A172 (cell line): Measurements from ENCODE around the gene IFNL3. TPM values are rescaled to one million over a fixed set of nuclear protein-coding genes. Genes with fewer than 3 reads are reported as not detected.
"Not testable (repeated sequence)": the region's sequence is repeated elsewhere in the genome, so short reads cannot be mapped to it uniquely, and the experiment has no call there.

Experiments used
- DNase-seq: peaks from one replicate; pipeline ENCODE4 v3.0.0-alpha.2; 2015; ENCODE audit warnings: low spot score
- total RNA-seq: library from RNA; depleted of rRNA; stranded (reverse); fragments of >200 nt; shearing (Covaris generic); gene quantifications from 2 replicates; pipeline ENCODE4 v1.2.3, GENCODE V29; 2014

Gene IFNL3
- total RNA-seq, 1 experiment from 2014 or later, result not detected

DNA sequence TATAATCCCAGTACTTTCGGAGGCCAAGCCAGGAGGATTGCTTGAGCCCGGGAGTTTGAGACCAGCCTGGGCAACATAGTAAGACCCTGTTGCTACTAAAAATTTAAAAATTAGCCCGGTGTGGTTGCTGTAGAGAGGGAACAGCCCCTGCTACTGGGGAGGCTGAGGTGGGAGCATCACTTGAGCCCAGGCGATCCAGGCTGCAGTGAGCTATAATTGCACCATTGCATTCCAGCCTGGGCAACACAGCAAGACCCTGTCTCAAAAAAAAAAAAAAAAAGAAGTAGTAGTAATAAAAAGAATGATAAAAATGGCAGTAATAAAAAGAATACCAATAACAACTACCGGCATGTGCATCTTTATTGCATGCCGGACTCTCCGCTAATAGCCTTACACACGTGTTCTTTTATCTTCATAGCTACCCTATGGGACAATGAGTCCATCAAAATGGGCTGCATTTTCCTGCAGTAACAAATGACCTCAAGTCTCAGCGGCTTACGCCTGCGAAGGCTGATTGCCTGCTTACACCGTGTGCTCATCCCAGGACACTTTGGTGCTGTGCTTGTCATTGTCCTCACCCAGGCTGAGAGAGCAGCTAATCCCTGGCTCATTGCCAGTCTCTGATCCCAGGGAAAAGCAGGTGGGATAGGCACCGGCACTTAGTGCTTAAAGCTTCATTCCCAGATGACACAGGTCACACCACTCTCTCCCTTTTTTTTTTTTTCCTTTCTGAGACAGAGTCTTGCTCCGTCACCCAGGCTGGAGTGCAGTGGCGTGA lies 26.4 kb downstream of the IFNL3 start:
- no peak for DNase-seq

DNA sequence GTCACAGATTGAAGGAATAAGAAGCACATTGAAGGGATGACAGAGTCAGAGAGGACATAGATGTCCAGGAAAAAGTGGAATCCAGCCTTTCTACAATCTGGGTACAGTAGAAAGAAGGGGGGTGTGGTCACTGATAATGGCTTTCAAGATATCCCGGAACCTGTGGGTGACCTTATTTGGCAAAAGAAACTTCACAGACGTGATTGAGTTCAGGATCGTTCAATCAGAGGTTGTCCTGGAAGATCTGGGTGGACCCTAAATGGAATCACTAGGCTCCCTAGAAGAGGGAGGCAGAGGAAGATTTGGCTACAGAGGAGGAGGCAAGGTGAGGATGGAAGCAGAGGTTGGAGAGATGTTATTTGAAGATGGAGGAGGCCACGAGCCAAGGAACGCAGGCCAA lies 27.7 kb downstream of the IFNL3 start:
- no peak for DNase-seq

DNA sequence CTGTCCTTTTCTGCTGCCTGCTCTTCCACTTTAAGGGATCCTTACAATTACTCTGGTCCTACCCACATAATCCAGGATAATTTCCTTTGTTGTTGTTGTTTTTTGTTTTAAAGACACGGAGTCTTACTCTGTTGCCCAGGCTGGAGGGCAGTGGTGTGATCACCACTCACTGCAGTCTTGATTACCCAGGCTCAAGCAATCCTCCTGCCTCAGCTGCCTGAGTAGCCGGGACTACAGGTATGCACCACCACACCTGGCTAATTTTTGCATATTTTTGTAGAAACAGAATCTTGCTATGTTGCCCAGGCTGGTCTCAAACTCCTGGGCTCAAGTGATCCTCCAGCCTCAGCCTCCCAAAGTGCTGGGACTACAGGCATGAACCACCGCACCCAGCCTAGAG lies 29.5 kb downstream of the IFNL3 start:
- not testable (repeated sequence) for DNase-seq

DNA sequence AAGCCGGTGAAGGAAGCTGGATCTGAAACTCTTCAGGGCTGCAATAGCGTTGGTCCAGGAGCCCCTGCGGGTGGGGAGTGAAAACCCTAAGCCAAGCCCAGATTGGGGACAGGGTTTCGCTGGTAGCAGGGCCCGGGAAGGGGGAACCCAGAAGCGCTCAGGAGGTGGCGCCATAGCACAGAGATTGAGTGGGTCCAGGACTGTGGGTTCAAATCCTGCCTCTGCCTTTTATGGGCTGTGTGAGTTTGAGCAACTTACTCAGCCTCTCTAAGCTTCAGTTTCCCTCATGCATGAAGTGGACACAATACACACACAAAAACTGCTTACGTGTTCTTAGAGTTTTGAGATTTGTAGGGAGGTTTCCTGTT lies 32.4 kb downstream of the IFNL3 start:
- peak; percentile 28 for DNase-seq

DNA sequence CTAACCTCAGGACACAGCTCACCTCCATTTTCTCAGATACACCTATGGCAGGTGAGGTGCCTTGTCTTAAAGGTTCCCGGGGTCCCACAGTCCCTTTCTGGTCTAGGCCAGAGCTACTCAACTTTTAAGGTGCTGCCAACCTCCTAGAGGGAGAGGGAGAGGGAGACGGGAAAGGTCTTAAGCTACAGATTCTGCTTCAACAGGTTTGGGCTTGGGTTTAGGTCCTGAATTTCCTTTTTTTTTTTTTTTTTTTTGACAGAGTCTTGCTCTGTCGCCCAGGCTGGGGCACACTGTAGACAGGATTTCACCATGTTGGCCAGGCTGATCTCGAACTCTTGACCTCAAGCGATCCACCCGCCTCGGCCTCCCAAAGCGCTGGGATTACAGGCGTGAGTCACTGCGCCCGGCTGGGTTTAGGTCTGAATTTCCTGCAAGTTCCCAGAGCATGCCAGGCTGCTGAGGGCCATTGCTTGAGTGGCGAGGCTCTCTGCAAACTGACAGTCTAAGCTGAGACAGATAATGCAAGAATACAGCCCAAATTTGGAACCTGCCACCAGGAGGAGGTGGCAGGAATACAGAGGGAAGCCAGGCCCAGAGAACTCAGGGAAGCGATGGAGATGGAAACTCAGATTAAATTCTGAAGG lies 33.0 kb downstream of the IFNL3 start:
- peak; percentile 38 for DNase-seq

DNA sequence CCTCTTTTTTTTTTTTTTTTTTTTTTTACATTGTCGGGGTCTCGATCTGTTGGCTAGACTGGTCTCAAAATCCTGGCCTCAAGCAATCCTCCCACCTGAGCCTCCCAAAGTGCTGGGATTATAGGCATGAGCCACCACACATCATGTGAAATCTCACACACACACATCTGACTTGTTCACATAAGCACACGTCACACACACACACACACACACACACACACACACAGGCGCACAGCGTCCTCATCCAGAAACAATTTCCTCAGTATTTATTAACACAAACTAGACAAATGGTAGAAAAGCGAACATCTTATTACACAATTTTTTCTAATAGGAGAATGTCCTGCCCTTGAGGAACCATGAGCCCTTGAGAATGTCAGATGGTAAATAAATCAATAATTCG lies 35.6 kb downstream of the IFNL3 start:
- DNase-seq, result no peak

DNA sequence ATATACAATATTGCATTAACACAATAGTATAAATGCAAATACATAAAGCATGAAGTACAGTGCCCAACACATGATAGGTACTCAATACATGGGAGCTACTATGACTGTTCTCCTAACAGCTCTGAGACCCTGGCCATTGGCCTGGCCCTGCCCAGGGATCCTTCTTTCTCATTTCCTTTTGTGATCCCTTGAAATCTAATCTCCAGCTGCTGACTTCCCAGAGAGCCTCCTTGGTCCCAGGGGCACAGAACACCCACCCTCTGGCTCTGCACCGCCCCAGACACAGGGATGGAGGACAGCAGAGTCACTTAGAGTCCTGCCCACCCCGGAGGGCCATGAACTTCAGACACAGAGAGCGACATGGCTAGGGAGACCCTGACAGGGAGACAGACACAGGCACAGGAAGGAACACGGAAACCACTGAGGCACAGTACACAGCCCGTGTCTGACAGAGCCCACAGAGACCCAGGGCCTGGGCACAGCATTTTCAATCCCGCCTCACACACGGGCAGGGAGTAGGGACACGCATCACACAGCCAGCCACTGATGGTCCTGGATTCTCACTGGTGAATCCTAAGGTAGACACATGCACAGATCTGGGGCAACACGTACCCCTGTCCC lies 36.5 kb downstream of the IFNL3 start:
- DNase-seq, result no peak

DNA sequence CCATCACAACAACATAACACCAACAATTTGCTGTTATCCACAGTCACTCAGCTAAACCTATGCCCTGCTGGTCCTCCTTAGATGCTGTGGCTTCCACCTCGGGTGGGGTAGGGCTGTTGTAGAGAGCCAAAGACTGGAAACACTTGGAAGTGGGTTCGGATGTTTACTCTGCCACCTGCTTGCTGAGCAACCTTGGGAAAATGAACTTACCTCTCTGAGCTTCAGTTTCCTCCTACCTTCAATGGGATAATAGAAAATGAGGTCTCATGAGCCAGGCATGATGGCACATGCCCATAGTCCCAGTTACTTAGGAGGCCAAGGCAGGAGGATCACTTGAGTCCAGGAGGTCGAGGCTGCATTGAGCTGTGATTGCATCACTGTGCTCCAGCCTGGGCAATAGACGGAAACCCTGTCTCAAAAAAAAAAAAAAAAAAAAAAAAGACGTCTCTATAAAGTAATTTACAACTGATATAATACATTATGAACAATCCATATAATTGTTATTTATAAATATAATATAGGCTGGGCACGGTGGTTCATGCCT lies 37.4 kb downstream of the IFNL3 start:
- DNase-seq, result no peak

DNA sequence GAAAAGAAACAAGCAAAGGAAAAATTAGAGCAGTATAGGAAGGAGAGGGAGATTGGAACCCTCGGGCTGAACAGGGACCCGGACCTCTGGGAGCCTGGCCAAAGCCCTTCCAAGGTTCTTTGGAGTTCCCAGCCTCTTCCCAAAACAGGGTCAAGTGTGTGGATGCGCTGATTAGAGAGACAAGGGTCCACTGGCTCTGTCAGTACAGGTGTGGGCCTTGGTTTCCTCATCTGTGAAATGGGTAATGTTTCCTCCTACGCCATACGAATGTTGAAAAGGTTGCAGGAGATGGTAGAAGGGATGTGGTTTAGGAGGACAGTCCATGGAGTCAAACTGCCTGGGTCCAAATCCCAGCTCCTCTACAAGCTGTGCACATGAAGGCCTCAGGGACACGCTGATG lies 38.7 kb downstream of the IFNL3 start:
- no peak for DNase-seq

DNA sequence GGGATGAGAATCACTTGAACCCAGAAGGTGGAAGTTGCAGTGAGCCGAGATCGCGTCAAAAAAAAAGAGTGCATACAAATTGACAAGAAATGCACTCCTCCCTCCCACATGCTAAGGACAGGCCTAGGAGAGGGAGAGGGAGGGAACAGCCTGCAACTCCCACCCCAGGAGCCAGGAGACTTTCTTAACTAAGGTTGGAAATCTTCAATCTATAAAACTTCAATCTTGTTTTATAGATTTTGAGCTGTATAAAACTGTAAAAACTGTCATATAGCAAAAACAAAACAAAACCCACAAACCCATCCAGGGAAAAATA lies 39.4 kb downstream of the IFNL3 start:
- DNase-seq, result no peak

DNA sequence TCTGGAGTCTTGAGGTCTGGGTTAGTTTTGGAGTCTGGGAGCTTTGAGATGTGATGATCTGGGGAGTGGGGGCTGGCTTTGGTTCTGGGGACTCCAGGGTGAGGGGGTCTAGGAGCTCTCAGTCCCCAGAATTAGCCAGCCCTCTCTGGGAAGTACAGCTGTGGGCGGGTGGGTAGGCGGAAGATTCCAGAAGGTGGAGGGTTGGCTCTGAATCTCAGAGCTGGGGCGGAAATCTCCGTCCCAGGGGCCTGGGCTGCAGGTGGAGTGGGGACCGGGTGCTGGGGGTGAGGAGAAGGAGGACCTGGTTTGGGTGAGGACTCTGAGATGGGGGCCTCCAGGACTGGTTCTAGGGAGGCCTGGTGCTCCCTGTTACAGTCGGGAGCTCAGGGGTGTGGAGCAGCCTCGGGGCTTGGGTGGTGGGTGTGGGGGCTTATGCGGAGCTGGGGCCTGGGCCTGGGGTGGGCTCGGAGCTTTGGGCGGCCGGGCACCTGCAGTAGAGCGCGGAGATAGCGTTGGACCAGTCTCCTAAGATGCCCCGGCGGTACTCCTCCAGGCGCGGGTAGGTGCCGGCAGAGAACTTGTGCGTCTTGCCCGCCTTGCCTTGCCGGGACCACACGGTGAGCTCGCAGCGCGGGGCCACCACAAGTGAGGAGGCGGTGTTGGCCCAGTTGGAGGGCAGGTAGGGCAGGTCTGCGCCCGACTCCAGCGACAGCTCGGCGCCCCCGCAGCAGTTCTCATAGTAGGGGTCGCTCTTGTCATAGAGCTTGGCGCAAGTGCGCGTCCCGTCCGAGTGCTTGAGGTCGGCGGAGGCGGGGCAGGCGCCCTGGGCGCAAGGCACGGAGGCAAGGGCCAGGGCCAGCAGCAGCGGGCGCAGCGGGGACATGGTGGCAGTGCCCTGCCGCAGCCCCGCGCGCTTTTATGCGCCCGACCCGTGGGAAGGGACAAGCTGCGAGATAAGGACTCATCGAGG lies 41.1 kb downstream of the IFNL3 start, which contains the start of gene SYCN:
TSS of gene SYCN (minus strand) at position 892 of the 970 bp plus-strand sequence. CDS start at position 883, 9 bp downstream.
- DNase-seq, result no peak

DNA sequence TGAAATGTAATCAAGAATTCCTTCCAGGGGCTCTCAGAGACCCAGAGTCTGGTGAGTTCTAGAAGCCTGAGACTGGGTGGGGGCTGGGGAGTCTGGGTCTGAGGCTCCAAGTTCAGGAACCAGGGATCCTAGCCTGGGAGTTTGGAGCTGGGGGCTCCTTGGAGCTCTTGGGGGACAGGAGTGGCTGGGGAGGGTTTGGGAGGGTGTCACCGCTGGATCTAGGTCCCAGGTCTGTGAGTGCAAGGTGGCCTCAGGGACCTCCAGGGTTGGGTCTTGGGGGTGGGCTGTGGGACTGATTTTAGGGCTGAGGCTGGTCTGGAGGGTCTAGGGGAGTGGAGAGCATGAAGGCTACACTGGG lies 41.8 kb downstream of the IFNL3 start:
- DNase-seq, result no peak

DNA sequence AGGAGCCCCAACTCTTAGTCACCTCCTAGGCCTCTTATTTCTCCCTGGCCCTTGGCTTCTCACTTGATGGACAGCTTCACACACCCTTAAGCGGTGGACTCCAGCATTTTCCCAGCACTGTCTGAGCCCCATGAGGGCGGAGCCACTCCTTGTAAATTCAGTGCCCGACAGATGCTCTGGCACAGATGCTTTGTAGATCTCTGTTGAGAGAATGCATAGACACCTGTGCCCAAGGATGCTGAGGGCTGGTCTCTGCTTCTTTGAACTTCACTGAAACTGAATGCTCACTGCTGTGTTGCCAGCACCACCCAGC lies 44.0 kb downstream of the IFNL3 start:
- DNase-seq, result no peak

DNA sequence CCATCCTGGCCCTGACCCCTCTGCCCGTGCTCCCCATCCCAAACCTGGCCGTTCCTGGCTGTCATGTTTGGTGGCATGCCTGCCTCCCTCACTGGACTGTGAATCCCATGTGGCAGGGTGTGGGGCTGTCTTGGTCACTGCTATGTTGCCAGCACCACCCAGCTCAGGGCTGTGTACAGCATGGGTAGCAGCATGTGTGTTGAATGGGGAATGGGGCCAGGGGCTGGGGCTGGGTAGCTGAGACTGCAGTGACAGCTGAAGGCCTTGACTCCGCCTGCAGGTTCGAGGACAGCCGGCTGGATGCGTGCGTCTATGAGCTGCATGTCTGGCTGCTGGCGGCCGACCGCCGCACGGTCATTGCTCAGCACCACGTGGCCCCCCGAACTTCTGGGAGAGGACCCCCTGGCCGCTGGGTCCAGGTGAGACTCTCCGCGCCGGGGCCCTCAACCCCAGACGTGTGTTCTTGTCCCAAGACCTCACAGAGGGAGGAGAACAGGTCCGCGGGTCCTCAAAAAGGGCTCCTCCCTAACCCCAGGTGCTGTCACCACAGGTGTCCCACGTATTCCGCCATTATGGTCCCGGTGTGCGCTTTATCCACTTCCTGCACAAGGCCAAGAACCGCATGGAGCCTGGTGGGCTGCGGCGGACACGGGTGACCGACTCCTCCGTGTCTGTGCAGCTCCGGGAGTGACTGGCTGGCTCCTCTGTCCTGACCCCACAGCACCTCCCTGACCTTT lies 44.6 kb downstream of the IFNL3 start:
- no peak for DNase-seq

DNA sequence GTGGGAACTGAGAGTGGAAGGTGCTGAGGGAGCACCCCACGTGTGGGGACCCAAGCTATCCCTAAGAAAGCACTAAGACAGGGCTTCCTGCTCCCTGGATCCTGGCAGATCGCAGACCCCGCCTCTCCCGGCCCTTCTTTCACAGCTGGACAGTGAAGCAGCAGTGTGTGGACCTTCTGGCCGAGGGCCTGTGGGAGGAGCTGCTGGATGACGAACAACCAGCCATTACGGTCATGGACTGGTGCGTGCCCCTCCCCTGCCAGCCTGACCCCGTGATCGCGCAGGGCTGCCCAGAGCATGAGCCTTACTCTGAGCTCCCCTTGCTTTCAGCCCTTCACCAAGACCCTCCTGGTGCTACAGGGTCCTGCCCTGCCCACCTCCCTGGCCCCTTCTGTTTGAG lies 45.8 kb downstream of the IFNL3 start:
- no peak for DNase-seq

DNA sequence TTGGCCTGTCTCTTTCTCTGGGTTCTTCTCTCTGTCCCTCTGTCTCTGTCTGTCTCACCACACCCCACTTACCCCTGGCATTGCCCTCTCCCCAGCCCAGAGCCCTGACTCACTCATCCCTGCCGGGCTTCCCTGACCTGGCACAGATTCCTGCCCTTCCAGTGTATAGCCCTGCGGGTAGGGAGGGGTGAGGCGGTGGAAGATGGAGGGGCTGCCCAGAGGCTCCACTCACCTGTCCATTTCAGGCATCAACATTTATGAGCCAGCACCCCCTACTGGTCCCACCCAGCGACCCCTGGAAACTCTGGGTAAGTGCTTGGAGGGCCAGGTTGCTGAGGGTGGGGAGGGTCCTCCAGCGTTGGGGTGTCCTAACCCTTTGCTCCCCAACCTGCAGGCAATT lies 47.0 kb downstream of the IFNL3 start:
- DNase-seq, result no peak

DNA sequence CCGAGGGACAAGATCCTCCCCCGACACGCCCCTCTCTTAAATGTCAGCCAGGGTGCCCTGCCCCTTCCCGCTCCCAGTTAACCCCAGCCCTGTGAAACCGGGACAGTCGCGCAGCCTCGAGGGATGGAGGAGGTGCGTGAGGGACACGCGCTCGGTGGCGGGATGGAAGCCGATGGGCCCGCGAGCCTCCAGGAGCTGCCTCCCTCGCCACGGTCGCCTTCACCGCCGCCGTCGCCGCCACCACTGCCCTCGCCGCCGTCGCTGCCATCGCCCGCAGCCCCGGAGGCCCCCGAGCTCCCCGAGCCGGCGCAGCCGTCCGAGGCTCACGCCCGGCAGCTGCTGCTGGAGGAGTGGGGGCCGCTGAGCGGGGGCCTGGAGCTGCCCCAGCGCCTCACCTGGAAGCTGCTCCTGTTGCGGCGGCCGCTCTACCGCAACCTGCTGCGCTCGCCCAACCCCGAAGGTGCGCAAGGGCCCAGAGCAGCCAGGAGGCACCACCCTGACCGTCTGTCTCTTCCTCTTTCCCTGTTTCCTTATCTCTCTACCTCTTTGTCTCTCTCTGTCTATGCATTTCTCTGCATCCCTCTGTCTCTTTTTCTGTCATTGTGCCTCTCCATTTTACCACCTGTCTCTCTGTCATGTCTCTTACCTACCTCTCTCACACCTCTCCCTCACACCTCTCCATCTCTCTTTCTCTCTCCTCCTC lies 47.8 kb downstream of the IFNL3 start, which contains the start of gene NCCRP1:
TSS of gene NCCRP1 (plus strand) at position 105 of the 703 bp plus-strand sequence. CDS start at position 124, 19 bp downstream.
- DNase-seq, result no peak

DNA sequence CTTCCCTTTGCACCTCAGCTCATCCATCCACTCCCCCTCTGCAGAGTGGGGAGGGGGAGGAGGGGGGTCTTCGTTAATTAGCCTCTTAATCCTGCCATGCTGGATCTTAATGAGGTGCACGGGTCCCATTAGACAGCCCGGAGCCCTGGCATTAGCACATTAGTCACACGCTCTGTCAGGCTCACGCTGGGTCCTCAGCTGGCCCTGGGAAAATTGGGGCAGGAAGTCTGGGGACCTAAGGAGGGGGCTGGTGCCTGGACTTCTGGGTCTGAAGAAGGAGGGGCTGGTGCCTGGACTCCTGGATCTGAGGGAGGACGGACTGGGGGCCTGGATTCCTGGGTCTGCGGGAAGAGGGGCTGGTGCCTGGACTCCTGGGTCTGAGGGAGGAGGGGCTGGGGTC lies 48.5 kb downstream of the IFNL3 start:
- DNase-seq, result no peak

DNA sequence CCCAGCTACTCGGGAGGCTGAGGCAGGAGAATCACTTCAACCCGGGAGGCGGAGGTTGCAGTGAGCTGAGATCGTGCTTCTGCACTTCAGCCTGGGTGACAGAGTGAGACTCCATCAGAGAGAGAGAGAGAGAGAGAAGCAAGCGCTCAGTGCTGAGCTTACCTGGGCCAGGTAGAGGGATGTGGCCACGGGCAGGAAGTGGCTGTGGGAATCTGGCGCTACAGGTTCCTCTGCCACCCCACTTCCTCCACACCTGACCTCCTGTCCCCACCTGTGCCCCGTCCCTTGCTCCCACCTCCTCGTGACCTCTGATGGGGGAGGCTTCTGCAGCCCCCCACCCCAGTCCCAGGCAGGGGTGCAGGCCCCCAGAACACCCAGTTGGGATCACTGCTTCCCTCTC lies 49.1 kb downstream of the IFNL3 start:
- no peak for DNase-seq

DNA sequence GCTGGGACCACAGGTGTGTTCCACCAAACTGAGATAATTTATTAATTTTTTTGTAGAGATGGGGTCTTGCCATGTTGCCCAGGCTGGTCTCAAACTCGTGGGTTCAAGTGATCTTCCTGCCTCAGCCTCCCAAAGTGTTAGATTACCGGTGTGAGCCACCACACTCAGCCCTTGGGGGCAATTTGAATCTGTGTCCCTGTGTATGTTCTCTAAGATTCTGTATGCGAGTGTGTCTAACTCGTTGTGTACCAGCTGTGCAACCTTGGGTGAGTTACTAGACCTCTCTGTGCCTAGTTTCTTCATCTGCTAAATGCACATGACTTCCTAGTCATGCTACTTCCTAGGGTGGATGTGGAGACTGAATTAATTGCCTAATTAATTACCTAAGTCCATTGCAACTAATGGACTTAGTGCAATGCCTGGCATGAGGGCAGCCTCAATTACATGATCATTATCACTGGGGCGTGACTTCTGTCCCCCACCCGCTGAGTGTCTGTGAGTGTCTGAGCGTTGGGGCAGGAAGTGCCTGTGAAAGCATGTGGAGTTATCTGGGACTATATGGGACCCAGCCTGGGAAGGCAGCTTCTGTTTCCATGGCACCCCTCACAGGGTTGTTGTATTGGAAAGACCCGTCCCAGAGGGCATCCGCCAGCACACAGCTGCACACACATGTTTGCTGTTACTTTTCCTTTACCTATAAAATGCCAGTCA lies 49.8 kb downstream of the IFNL3 start:
- DNase-seq, result no peak
